Adrenal gland (tissue), 12 donors: ENCODE results near the gene ASTL. TPM values are rescaled to one million over a fixed set of nuclear protein-coding genes. Genes with fewer than 3 reads are reported as not detected.
A peak's percentile ranks its signal among the peaks of the same experiment; 100 is the strongest.

Experiments
- DNase-seq, 7 donors: peaks; one replicate each; pipeline ENCODE4 v3.0.0-alpha.2; 2019 to 2020
- H3K27ac ChIP-seq, 5 donors: fragments of 200-600 bp; sonication (generic) in 4 of 5; 1 replicate in 3 of 5; 2 replicates in 2 of 5; pipeline versions ENCODE4 v1.5.1 to v1.8.0; 2016 to 2020; ENCODE audit warnings: mild to moderate bottlenecking in 1 of 5
- H3K27me3 ChIP-seq: fragments of 200-600 bp; 2 replicates; pipeline ENCODE4 v1.8.0; 2021
- H3K36me3 ChIP-seq, 2 donors: fragments of 200-600 bp; replicated peaks in 1 of 2; 1 replicate in 1 of 2; 2 replicates in 1 of 2; pipeline versions ENCODE4 v1.5.1 to v1.8.0; 2018 to 2022
- H3K4me1 ChIP-seq, 2 donors: fragments of 200-600 bp; replicated peaks in 1 of 2; 1 replicate in 1 of 2; 2 replicates in 1 of 2; pipeline versions ENCODE4 v1.5.1 to v1.8.0; 2018 to 2021
- H3K4me3 ChIP-seq, 4 donors: fragments of 200-600 bp; sonication (generic) in 3 of 4; one replicate each; pipeline ENCODE4 v1.5.1; 2016 to 2018
- H3K9me3 ChIP-seq, 3 donors: fragments of 200-600 bp; sonication (generic) in 1 of 3; replicated peaks in 1 of 3; 1 replicate in 2 of 3; 2 replicates in 1 of 3; pipeline versions ENCODE4 v1.5.1 to v1.8.0; 2016 to 2021
- CTCF ChIP-seq, 6 experiments: fragments of 450-650 bp in 4 of 6; fragments of 200-600 bp in 2 of 6; sonication (generic) in 1 of 6; IDR thresholded peaks; 1 replicate in 5 of 6; 2 replicates in 1 of 6; pipeline versions ENCODE4 v1.5.1 to v1.8.0; 2016 to 2021; ENCODE audit warnings: antibody characterized with exemption in 6 of 6, mild to moderate bottlenecking in 2 of 6, moderate library complexity in 1 of 6
- POLR2A ChIP-seq, 2 donors: fragments of 450-650 bp; IDR thresholded peaks; one replicate each; pipeline ENCODE4 v1.6.1; 2017; ENCODE audit warnings: antibody characterized with exemption in 2 of 2, mild to moderate bottlenecking in 2 of 2, moderate library complexity in 1 of 2
- WGBS, 4 donors: extraction: QIAGEN DNeasy Blood & Tissue Kit in 2 of 4; methylation state at CpG; one replicate each; pipeline versions ENCODE4 v1.1.5 to v1.1.7; 2013 to 2017; 5-methylcytosine and 5-hydroxymethylcytosine counted together
- intact Hi-C, 2 donors: fragments of 100-400 bp; cut with DNase I; formaldehyde crosslinking; loops; one replicate each; pipeline versions ENCODE4 v1.14.1 to v1.15.0; 2022 to 2023
- polyA plus RNA-seq, 3 donors: library from polyadenylated mRNA; stranded (reverse); fragments of 200-250 nt in 2 of 3; fragments of 350-450 nt in 1 of 3; fragmentation: Illumina TruSeq in 1 of 3; extraction: RNeasy Lipid Tissue Mini Kit (QIAGEN cat#74804) in 1 of 3; gene quantifications; one replicate each; pipeline ENCODE4 v1.2.3, GENCODE V29; 2013 to 2014
- total RNA-seq, 9 donors: library from RNA; depleted of rRNA in 4 of 9; stranded (reverse); fragments of >200 nt in 4 of 9; fragments of 120-200 nt in 1 of 9; fragmentation: NEBNext Ultra II Directional in 1 of 9; extraction: Animal tissue kit (Norgen Biotek cat#: 25700) in 1 of 9; gene quantifications; one replicate each; pipeline versions ENCODE4 v1.1.0 to v1.2.4, GENCODE V29; 2013 to 2023
- donor health status: healthy with polysubstance abuse.
- donor health status: Bipolar disorder and iron deficiency.
- donor health status: DM: yes; HTN: yes; CAD: no.
- donor health status: DM: no; HTN: no; CAD: no.
- donor health status: DM: no; HTN: no; CAD: no.
- donor health status: DM: yes; HTN: yes; CAD: no.

ASTL gene
- total and polyA plus RNA-seq, 12 donors, result not detected

- DNase-seq, result peak; percentile 37 to 80 (median 48)
- intact Hi-C loops, result no loop called here
- 35 to 50% (median 44%) methylated on average over 2 to 11 of the region's 11 CpGs for WGBS, 4 donors
- no peak overlapping the region for H3K4me3 ChIP-seq
- TF ChIP-seq POLR2A (IDR thresholded peaks at IDR 0.05) (no peak), CTCF (IDR thresholded peaks at IDR 0.05) (no peak)
- peaks cover 0 to 13% of the 10 kb centered on the region in 2 donors for H3K4me1 ChIP-seq
- H3K9me3 ChIP-seq, result no peaks in the 10 kb centered on the region
- H3K27ac ChIP-seq, result peak overlapping the region in 3 of 5 donors; percentile 57 to 87 (median 69)
- H3K27me3 ChIP-seq, result no peaks in the 10 kb centered on the region
- H3K36me3 ChIP-seq, result no peaks in the 10 kb centered on the region
These were observed 39.3 kb downstream of the ASTL start for GRCh38 chr2:96098900-96099590.

- WGBS, 4 donors, result 72 to 84% (median 82%) methylated on average over 6 to 7 of the region's 7 CpGs
- Histone ChIP-seq H3K4me3 (no peak overlapping the region), H3K27me3 (peaks cover 4% of the 10 kb centered on the region), H3K9me3 (no peaks in the 10 kb centered on the region), H3K4me1 (peaks cover 0 to 13% of the 10 kb centered on the region in 2 donors), H3K27ac (peak overlapping the region in 2 of 5 donors; percentile 69 to 87), H3K36me3 (no peaks in the 10 kb centered on the region)
- intact Hi-C loops, result no loop called here
- no peak for TF ChIP-seq POLR2A (IDR thresholded peaks at IDR 0.05)
- no peak for TF ChIP-seq CTCF (IDR thresholded peaks at IDR 0.05)
- peak in 4 of 7 donors; percentile 0 to 31 (median 12) for DNase-seq
These were observed 40.1 kb downstream of the ASTL start for GRCh38 chr2:96097951-96098823.

GRCh38 chr2:96097441-96097840, 40.9 kb downstream of the ASTL start:
- TF ChIP-seq CTCF (IDR thresholded peaks at IDR 0.05) (no peak), POLR2A (IDR thresholded peaks at IDR 0.05) (no peak)
- intact Hi-C loops, result no loop called here
- WGBS, 4 donors, result 86 to 90% (median 88%) methylated on average over 5 of the region's 5 CpGs

DNA sequence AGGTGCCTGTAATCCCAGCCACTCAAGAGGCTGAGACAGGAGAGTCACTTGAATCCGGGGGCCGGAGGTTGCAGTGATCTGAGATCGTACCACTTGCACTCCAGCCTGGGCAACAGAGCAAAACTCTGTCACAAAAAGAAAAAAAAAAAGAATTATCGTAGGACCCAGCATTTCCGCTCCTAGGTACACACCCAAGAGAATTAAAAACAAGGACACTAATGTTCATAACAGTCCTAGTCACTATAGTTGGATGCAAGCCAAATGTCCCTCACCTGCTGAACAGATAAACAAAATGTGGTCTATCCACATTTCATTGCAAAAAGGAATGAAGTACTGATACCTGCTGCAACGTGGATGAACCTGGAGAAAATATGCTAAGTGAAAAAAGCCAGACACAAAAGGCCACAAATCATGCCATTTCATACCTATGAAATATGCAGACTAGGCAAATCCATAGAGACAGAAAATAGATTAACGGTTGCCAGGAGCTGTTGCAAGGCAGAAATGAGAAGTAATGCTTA, 43.1 kb downstream of the ASTL start:
- H3K27me3 ChIP-seq, result peaks cover 4% of the 10 kb centered on the region
- no peak overlapping the region for H3K4me3 ChIP-seq
- intact Hi-C loops, result no loop called here
- TF ChIP-seq CTCF (IDR thresholded peaks at IDR 0.05), result no peak
- TF ChIP-seq POLR2A (IDR thresholded peaks at IDR 0.05), result no peak
- peak in 2 of 7 donors; percentile 15 to 31 for DNase-seq
- no peaks in the 10 kb centered on the region for H3K9me3 ChIP-seq
- no peaks in the 10 kb centered on the region for H3K36me3 ChIP-seq
- 75 to 83% (median 79%) methylated on average over 7 of the region's 7 CpGs for WGBS, 4 donors
- no peak overlapping the region for H3K27ac ChIP-seq
- H3K4me1 ChIP-seq, result peaks cover 0 to 13% of the 10 kb centered on the region in 2 donors

More at GRCh38 chr2:96097441-96097840, 40.9 kb downstream of the ASTL start:
- Histone ChIP-seq H3K27me3 (peaks cover 4% of the 10 kb centered on the region), H3K36me3 (no peaks in the 10 kb centered on the region), H3K4me3 (no peak overlapping the region), H3K27ac (no peak overlapping the region), H3K4me1 (peaks cover 0 to 13% of the 10 kb centered on the region in 2 donors), H3K9me3 (no peaks in the 10 kb centered on the region)
- DNase-seq, result no peak
